ENCODE measurements around the gene SSR4. TPM values are rescaled to one million over a fixed set of nuclear protein-coding genes. Genes with fewer than 3 reads are reported as not detected.

SSR4 gene
- total RNA-seq, 1 experiment from 2014 or later = 266 TPM

GRCh38 chrX:153829799-153830639, 35.6 kb downstream of the SSR4 start, which contains the start of gene PDZD4:
TSS of gene PDZD4 (minus strand) at chrX:153830544. CDS start at chrX:153830298, 246 bp downstream.
- no peak within 1 kb of the TSS for H3K4me3 ChIP-seq
- DNase-seq = no peak

GRCh38 chrX:153830640-153831428, 36.4 kb downstream of the SSR4 start:
- no peak for DNase-seq
- Histone ChIP-seq H3K4me3 (no peak overlapping the region), H3K9me3 (no peaks in the 10 kb centered on the region), H3K27me3 (peaks cover 13% of the 10 kb centered on the region; the same call in 1 of the 2 replicates), H3K36me3 (no peaks in the 10 kb centered on the region)

More at GRCh38 chrX:153829799-153830639, 35.6 kb downstream of the SSR4 start, which contains the start of gene PDZD4:
- Histone ChIP-seq H3K9me3 (no peaks in the 10 kb centered on the region), H3K27me3 (peaks cover 13% of the 10 kb centered on the region; the same call in 1 of the 2 replicates), H3K36me3 (no peaks in the 10 kb centered on the region)

GRCh38 chrX:153831429-153832150, 37.1 kb downstream of the SSR4 start:
- H3K4me3 ChIP-seq = no peak overlapping the region
- no peaks in the 10 kb centered on the region for H3K36me3 ChIP-seq
- H3K9me3 ChIP-seq = no peaks in the 10 kb centered on the region
- no peak for DNase-seq
- H3K27me3 ChIP-seq = peaks cover 13% of the 10 kb centered on the region; the same call in 1 of the 2 replicates

- Histone ChIP-seq H3K36me3 (no peaks in the 10 kb centered on the region), H3K9me3 (no peaks in the 10 kb centered on the region), H3K4me3 (no peak overlapping the region), H3K27me3 (peaks cover 13% of the 10 kb centered on the region; the same call in 1 of the 2 replicates)
- no peak for DNase-seq
Measured at GRCh38 chrX:153832728-153833127, 38.3 kb downstream of the SSR4 start.

GRCh38 chrX:153836921-153837320, 42.5 kb downstream of the SSR4 start:
- no peak for DNase-seq
- H3K27me3 ChIP-seq = no peaks in the 10 kb centered on the region
- no peaks in the 10 kb centered on the region for H3K36me3 ChIP-seq
- no peak overlapping the region for H3K4me3 ChIP-seq
- H3K9me3 ChIP-seq = no peaks in the 10 kb centered on the region

GRCh38 chrX:153844509-153845082, 50.1 kb downstream of the SSR4 start:
- H3K9me3 ChIP-seq = no peaks in the 10 kb centered on the region
- H3K36me3 ChIP-seq = no peaks in the 10 kb centered on the region
- peaks cover 7% of the 10 kb centered on the region; the same call in 1 of the 2 replicates for H3K27me3 ChIP-seq
- H3K4me3 ChIP-seq = no peak overlapping the region
- DNase-seq = no peak

- no peak for DNase-seq
- no peaks in the 10 kb centered on the region for H3K9me3 ChIP-seq
- H3K36me3 ChIP-seq = no peaks in the 10 kb centered on the region
- no peak overlapping the region for H3K4me3 ChIP-seq
- H3K27me3 ChIP-seq = peaks cover 7% of the 10 kb centered on the region; the same call in 1 of the 2 replicates
Measured at GRCh38 chrX:153845195-153845594, 50.7 kb downstream of the SSR4 start.

- Histone ChIP-seq H3K36me3 (no peaks in the 10 kb centered on the region), H3K27me3 (peaks cover 7% of the 10 kb centered on the region; the same call in 1 of the 2 replicates), H3K4me3 (no peak overlapping the region), H3K9me3 (no peaks in the 10 kb centered on the region)
- no peak for DNase-seq
Measured at GRCh38 chrX:153845842-153846241, 51.4 kb downstream of the SSR4 start.

Other genes starting within 250 kb of the SSR4 start
- 47.7 and 73.2 TPM in 2 replicates for gene CCNQ, start 195.5 kb upstream of the SSR4 start, total RNA-seq (2014; rRNA removed; shearing (Covaris generic); ENCODE audit: low replicate concordance)
- gene DUSP9, start 147.5 kb upstream of the SSR4 start, total RNA-seq (2014; rRNA removed; shearing (Covaris generic); ENCODE audit: low replicate concordance) = 7.9 and 8.6 TPM in 2 replicates
- 0.43 TPM in 1 of 2 replicates, not detected in the other for gene PNCK, start 120.9 kb upstream of the SSR4 start, total RNA-seq (2014; rRNA removed; shearing (Covaris generic); ENCODE audit: low replicate concordance)
- 12.8 and 24.8 TPM in 2 replicates for gene SLC6A8, start 106.7 kb upstream of the SSR4 start, total RNA-seq (2014; rRNA removed; shearing (Covaris generic); ENCODE audit: low replicate concordance)
- 311 and 346 TPM in 2 replicates for gene BCAP31, start 70.3 kb upstream of the SSR4 start, total RNA-seq (2014; rRNA removed; shearing (Covaris generic); ENCODE audit: low replicate concordance)
- gene ABCD1, start 69.8 kb upstream of the SSR4 start, total RNA-seq (2014; rRNA removed; shearing (Covaris generic); ENCODE audit: low replicate concordance) = 24.3 and 28.8 TPM in 2 replicates
- gene PLXNB3, start 30.4 kb upstream of the SSR4 start, total RNA-seq (2014; rRNA removed; shearing (Covaris generic); ENCODE audit: low replicate concordance) = 7.5 and 7.6 TPM in 2 replicates
- gene SRPK3, start 13.6 kb upstream of the SSR4 start, total RNA-seq (2014; rRNA removed; shearing (Covaris generic); ENCODE audit: low replicate concordance) = not detected in 2 replicates
- gene IDH3G, start 293 bp upstream of the SSR4 start, total RNA-seq (2014; rRNA removed; shearing (Covaris generic); ENCODE audit: low replicate concordance) = 48.7 and 75.2 TPM in 2 replicates
- gene PDZD4, start 35.9 kb downstream of the SSR4 start, total RNA-seq (2014; rRNA removed; shearing (Covaris generic); ENCODE audit: low replicate concordance) = 1.5 and 5.8 TPM in 2 replicates
- 0.30 TPM in 1 of 2 replicates, not detected in the other for gene L1CAM, start 91.5 kb downstream of the SSR4 start, total RNA-seq (2014; rRNA removed; shearing (Covaris generic); ENCODE audit: low replicate concordance)
- 0.27 TPM in 1 of 2 replicates, not detected in the other for gene AVPR2, start 110.0 kb downstream of the SSR4 start, total RNA-seq (2014; rRNA removed; shearing (Covaris generic); ENCODE audit: low replicate concordance)
- gene ARHGAP4, start 131.6 kb downstream of the SSR4 start, total RNA-seq (2014; rRNA removed; shearing (Covaris generic); ENCODE audit: low replicate concordance) = 0.07 and 2.4 TPM in 2 replicates
- gene NAA10, start 140.4 kb downstream of the SSR4 start, total RNA-seq (2014; rRNA removed; shearing (Covaris generic); ENCODE audit: low replicate concordance) = 205 and 325 TPM in 2 replicates
- not detected in 2 replicates for gene RENBP, start 150.0 kb downstream of the SSR4 start, total RNA-seq (2014; rRNA removed; shearing (Covaris generic); ENCODE audit: low replicate concordance)
- gene HCFC1, start 177.2 kb downstream of the SSR4 start, total RNA-seq (2014; rRNA removed; shearing (Covaris generic); ENCODE audit: low replicate concordance) = 7.8 and 12.8 TPM in 2 replicates
- gene TMEM187, start 178.1 kb downstream of the SSR4 start, total RNA-seq (2014; rRNA removed; shearing (Covaris generic); ENCODE audit: low replicate concordance) = 1.0 and 4.6 TPM in 2 replicates
- gene IRAK1, start 225.2 kb downstream of the SSR4 start, total RNA-seq (2014; rRNA removed; shearing (Covaris generic); ENCODE audit: low replicate concordance) = 208 and 270 TPM in 2 replicates

All from MG63 (cell line).